ENCODE results near the gene PRPS1L1. TPM values are rescaled to one million over a fixed set of nuclear protein-coding genes. Genes with fewer than 3 reads are reported as not detected.

The PRPS1L1 gene
- total RNA-seq (2022; extraction: Qiagen RNA extraction; ENCODE audit: low read depth): not detected in 5 replicates

DNA sequence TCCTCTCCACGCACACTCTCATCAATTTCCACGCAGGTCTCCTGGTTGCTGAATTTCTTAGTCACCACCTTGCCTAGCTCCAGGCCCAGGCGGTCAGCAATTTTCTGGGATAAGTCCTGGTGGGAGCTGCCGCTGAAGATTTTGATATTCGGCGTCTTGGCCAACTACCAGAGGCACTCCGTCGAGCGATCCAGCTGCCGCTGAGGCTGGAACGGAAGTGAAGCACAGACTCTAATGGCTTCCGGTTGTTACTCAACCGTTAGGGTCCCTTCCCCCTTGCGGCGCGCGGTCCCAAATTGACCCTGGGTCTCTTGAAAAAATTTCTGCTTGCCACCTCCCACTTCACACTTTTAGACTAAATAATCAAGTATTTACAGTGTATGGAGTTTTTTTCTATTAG lies at the start of gene PRPS1L1:
TSS of gene PRPS1L1 (minus strand) at position 219 of the 400 bp plus-strand sequence.

Other genes starting within 250 kb of the PRPS1L1 start
- gene SNX13, start 87.4 kb downstream of the PRPS1L1 start, total RNA-seq (2022; extraction: Qiagen RNA extraction; ENCODE audit: low read depth): 12.9 to 19.6 TPM (median 16.0 TPM) in 5 replicates

Data from A549 treated with GW870086 at 1 μM for 4 hours (cell line).